Right lobe of liver (tissue), 4 donors: ENCODE results near the gene PCCA.

Source experiments
- POLR2A ChIP-seq: fragments of 450-650 bp; IDR thresholded peaks from one replicate; pipeline ENCODE4 v1.6.1; 2017; ENCODE audit warnings: antibody characterized with exemption, mild to moderate bottlenecking
- TF ChIP-seq, protein P1 (sequence below), 4 donors: fragments of 200-600 bp in 3 of 4; fragments of 450-650 bp in 1 of 4; IDR thresholded peaks; one replicate each; pipeline versions ENCODE4 v1.5.1 to v1.8.0; 2016 to 2022; ENCODE audit warnings: antibody characterized with exemption in 4 of 4, mild to moderate bottlenecking in 2 of 4
- donor health status: DM: no; HTN: no; CAD: no.
- donor health status: DM: no; HTN: no; CAD: no.
- donor health status: DM: no; HTN: yes; CAD: no.

- TF ChIP-seq, protein P1, sequence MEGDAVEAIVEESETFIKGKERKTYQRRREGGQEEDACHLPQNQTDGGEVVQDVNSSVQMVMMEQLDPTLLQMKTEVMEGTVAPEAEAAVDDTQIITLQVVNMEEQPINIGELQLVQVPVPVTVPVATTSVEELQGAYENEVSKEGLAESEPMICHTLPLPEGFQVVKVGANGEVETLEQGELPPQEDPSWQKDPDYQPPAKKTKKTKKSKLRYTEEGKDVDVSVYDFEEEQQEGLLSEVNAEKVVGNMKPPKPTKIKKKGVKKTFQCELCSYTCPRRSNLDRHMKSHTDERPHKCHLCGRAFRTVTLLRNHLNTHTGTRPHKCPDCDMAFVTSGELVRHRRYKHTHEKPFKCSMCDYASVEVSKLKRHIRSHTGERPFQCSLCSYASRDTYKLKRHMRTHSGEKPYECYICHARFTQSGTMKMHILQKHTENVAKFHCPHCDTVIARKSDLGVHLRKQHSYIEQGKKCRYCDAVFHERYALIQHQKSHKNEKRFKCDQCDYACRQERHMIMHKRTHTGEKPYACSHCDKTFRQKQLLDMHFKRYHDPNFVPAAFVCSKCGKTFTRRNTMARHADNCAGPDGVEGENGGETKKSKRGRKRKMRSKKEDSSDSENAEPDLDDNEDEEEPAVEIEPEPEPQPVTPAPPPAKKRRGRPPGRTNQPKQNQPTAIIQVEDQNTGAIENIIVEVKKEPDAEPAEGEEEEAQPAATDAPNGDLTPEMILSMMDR (IDR thresholded peaks at IDR 0.05): no peak
- TF ChIP-seq POLR2A: no peak
Measured at GRCh38 chr13:100179276-100179675, 90.4 kb downstream of the PCCA start.
